KOPT-K1 (cell line): ENCODE measurements around the gene C19orf73.

Experiments used
- H3K27ac ChIP-seq: fragments of 200-600 bp; sonication (generic); 2 replicates; pipeline ENCODE4 v1.5.1; 2016; ENCODE audit warnings: antibody characterized with exemption, mild to moderate bottlenecking, low read depth, low read length; ENCODE audit not compliant: poor library complexity, severe bottlenecking
- H3K36me3 ChIP-seq: fragments of 200-600 bp; sonication (generic); 2 replicates; pipeline ENCODE4 v1.5.1; 2017; ENCODE audit warnings: antibody characterized with exemption, mild to moderate bottlenecking, low read length, moderate library complexity; ENCODE audit not compliant: insufficient read depth
- H3K9me3 ChIP-seq: fragments of 200-600 bp; sonication (generic); 2 replicates; pipeline ENCODE4 v1.5.1; 2017; ENCODE audit warnings: antibody characterized with exemption, low read length, mild to moderate bottlenecking; ENCODE audit not compliant: insufficient read depth, poor library complexity, severe bottlenecking

C19orf73 gene

GRCh38 chr19:49118565-49119410 lies at the start of gene C19orf73:
Gene C19orf73, minus strand, starts transcription at chr19:49119143. Its CDS starts 121 bp downstream, at chr19:49119022.
- H3K27ac ChIP-seq: peak within 1 kb of the TSS; percentile 71
- H3K9me3 ChIP-seq: no peaks in the 10 kb centered on the region
- H3K36me3 ChIP-seq: no peaks in the 10 kb centered on the region

GRCh38 chr19:49168421-49168820 lies 49.5 kb upstream of the C19orf73 start:
- no peak overlapping the region for H3K27ac ChIP-seq
- H3K36me3 ChIP-seq: no peaks in the 10 kb centered on the region
- no peaks in the 10 kb centered on the region for H3K9me3 ChIP-seq

GRCh38 chr19:49167857-49168409 lies 49.0 kb upstream of the C19orf73 start:
- H3K9me3 ChIP-seq: no peaks in the 10 kb centered on the region
- no peak overlapping the region for H3K27ac ChIP-seq
- H3K36me3 ChIP-seq: no peaks in the 10 kb centered on the region

- H3K9me3 ChIP-seq: no peaks in the 10 kb centered on the region
- no peaks in the 10 kb centered on the region for H3K36me3 ChIP-seq
- H3K27ac ChIP-seq: no peak overlapping the region
Measured at GRCh38 chr19:49165865-49166301, 46.9 kb upstream of the C19orf73 start.

- no peak overlapping the region for H3K27ac ChIP-seq
- H3K36me3 ChIP-seq: no peaks in the 10 kb centered on the region
- no peaks in the 10 kb centered on the region for H3K9me3 ChIP-seq
Measured at GRCh38 chr19:49165111-49165750, 46.3 kb upstream of the C19orf73 start.

GRCh38 chr19:49161987-49162386 lies 43.0 kb upstream of the C19orf73 start:
- no peaks in the 10 kb centered on the region for H3K9me3 ChIP-seq
- H3K27ac ChIP-seq: no peak overlapping the region
- no peaks in the 10 kb centered on the region for H3K36me3 ChIP-seq

GRCh38 chr19:49160450-49161189 lies 41.7 kb upstream of the C19orf73 start:
- Histone ChIP-seq H3K27ac (no peak overlapping the region), H3K36me3 (no peaks in the 10 kb centered on the region), H3K9me3 (no peaks in the 10 kb centered on the region)

GRCh38 chr19:49157445-49158224 lies 38.7 kb upstream of the C19orf73 start, which contains the start of gene TRPM4:
Gene TRPM4, plus strand, starts transcription at chr19:49157792. Its CDS starts 75 bp downstream, at chr19:49157867.
- Histone ChIP-seq H3K9me3 (no peaks in the 10 kb centered on the region), H3K27ac (no peak within 1 kb of the TSS), H3K36me3 (no peaks in the 10 kb centered on the region)

- no peak overlapping the region for H3K27ac ChIP-seq
- no peaks in the 10 kb centered on the region for H3K36me3 ChIP-seq
- H3K9me3 ChIP-seq: no peaks in the 10 kb centered on the region
Measured at GRCh38 chr19:49155820-49156346, 36.9 kb upstream of the C19orf73 start.

GRCh38 chr19:49155005-49155819 lies 36.3 kb upstream of the C19orf73 start, which contains the start of gene HRC:
Gene HRC, minus strand, starts transcription at chr19:49155396. Its CDS starts 159 bp downstream, at chr19:49155237.
- no peaks in the 10 kb centered on the region for H3K9me3 ChIP-seq
- no peak within 1 kb of the TSS for H3K27ac ChIP-seq
- H3K36me3 ChIP-seq: no peaks in the 10 kb centered on the region

GRCh38 chr19:49154279-49154678 lies 35.3 kb upstream of the C19orf73 start:
- Histone ChIP-seq H3K27ac (no peak overlapping the region), H3K36me3 (no peaks in the 10 kb centered on the region), H3K9me3 (no peaks in the 10 kb centered on the region)

GRCh38 chr19:49153167-49153809 lies 34.3 kb upstream of the C19orf73 start:
- no peaks in the 10 kb centered on the region for H3K9me3 ChIP-seq
- no peak overlapping the region for H3K27ac ChIP-seq
- no peaks in the 10 kb centered on the region for H3K36me3 ChIP-seq

GRCh38 chr19:49152119-49152550 lies 33.2 kb upstream of the C19orf73 start:
- H3K36me3 ChIP-seq: no peaks in the 10 kb centered on the region
- H3K9me3 ChIP-seq: no peaks in the 10 kb centered on the region
- no peak overlapping the region for H3K27ac ChIP-seq
